Ectodermal cell (in vitro differentiated cells): ENCODE results near the gene EPS8L3. TPM values are rescaled to one million over a fixed set of nuclear protein-coding genes. Genes with fewer than 3 reads are reported as not detected.

Experiments used
- H3K27ac ChIP-seq: 2 replicates; pipeline ENCODE4 v1.7.0; 2013; ENCODE audit warnings: mild to moderate bottlenecking, low read depth, low read length; ENCODE audit not compliant: insufficient read depth, poor library complexity, severe bottlenecking
- H3K27me3 ChIP-seq: 2 replicates; pipeline ENCODE4 v1.7.0; 2013; ENCODE audit warnings: mild to moderate bottlenecking, low read length; ENCODE audit not compliant: insufficient read depth, control insufficient read depth, poor library complexity, severe bottlenecking
- H3K36me3 ChIP-seq: one replicate; pipeline ENCODE4 v1.7.0; 2013; ENCODE audit warnings: low read length; ENCODE audit not compliant: control insufficient read depth, insufficient read depth
- H3K4me1 ChIP-seq: one replicate; pipeline ENCODE4 v1.7.0; 2013; ENCODE audit warnings: low read length; ENCODE audit not compliant: control insufficient read depth, insufficient read depth
- H3K4me3 ChIP-seq: 2 replicates; pipeline ENCODE4 v1.7.0; 2013; ENCODE audit warnings: low read depth, low read length, control low read depth; ENCODE audit not compliant: insufficient read depth
- H3K9me3 ChIP-seq: 2 replicates; pipeline ENCODE4 v1.7.0; 2013; ENCODE audit warnings: mild to moderate bottlenecking, low read length, moderate library complexity; ENCODE audit not compliant: control insufficient read depth
- WGBS, 2 experiments: methylation state at CpG; one replicate each; pipeline ENCODE4 v1.1.7; 2013; ENCODE audit warnings: missing lambda C conversion rate in 2 of 2; 5-methylcytosine and 5-hydroxymethylcytosine counted together
- polyA plus RNA-seq, 4 experiments: library from polyadenylated mRNA; stranded (reverse); fragments of 50-300 nt; gene quantifications; one replicate each; pipeline ENCODE4 v1.2.3, GENCODE V29; 2013

EPS8L3 gene
- not detected for polyA plus RNA-seq (2013, experiment 1 of 4)
- polyA plus RNA-seq (2013, experiment 2 of 4), result not detected
- polyA plus RNA-seq (2013, experiment 3 of 4), result not detected
- not detected for polyA plus RNA-seq (2013, experiment 4 of 4)

- H3K9me3 ChIP-seq, result no peaks in the 10 kb centered on the region
- 93 to 95% methylated on average over 11 of the region's 11 CpGs for WGBS, 2 experiments
- H3K4me1 ChIP-seq, result no peaks in the 10 kb centered on the region
- no peaks in the 10 kb centered on the region for H3K27me3 ChIP-seq
- H3K4me3 ChIP-seq, result no peak within 1 kb of the TSS
- H3K36me3 ChIP-seq, result no peaks in the 10 kb centered on the region
- no peak within 1 kb of the TSS for H3K27ac ChIP-seq
Measured at GRCh38 chr1:109763646-109764415, at the start of gene EPS8L3. Gene EPS8L3 (minus strand): TSS chr1:109763923. CDS start chr1:109761749, 2,174 bp downstream.

- H3K4me1 ChIP-seq, result no peaks in the 10 kb centered on the region
- H3K4me3 ChIP-seq, result no peak overlapping the region
- 89% methylated on average over 1 of the region's 1 CpG for whole genome bisulfite sequencing, 2 experiments
- no peaks in the 10 kb centered on the region for H3K9me3 ChIP-seq
- no peaks in the 10 kb centered on the region for H3K27me3 ChIP-seq
- no peak overlapping the region for H3K27ac ChIP-seq
- no peaks in the 10 kb centered on the region for H3K36me3 ChIP-seq
Measured at GRCh38 chr1:109812691-109813393, 49.1 kb upstream of the EPS8L3 start.

- Histone ChIP-seq H3K27ac (no peak overlapping the region), H3K27me3 (no peaks in the 10 kb centered on the region), H3K4me3 (no peak overlapping the region), H3K4me1 (no peaks in the 10 kb centered on the region), H3K36me3 (no peaks in the 10 kb centered on the region), H3K9me3 (no peaks in the 10 kb centered on the region)
- 92 to 94% methylated on average over 6 of the region's 6 CpGs for WGBS, 2 experiments
Measured at GRCh38 chr1:109808703-109809102, 45.0 kb upstream of the EPS8L3 start.

GRCh38 chr1:109807822-109808680, 44.3 kb upstream of the EPS8L3 start:
- Histone ChIP-seq H3K9me3 (no peaks in the 10 kb centered on the region), H3K27me3 (no peaks in the 10 kb centered on the region), H3K36me3 (no peaks in the 10 kb centered on the region), H3K4me1 (no peaks in the 10 kb centered on the region), H3K27ac (no peak overlapping the region), H3K4me3 (no peak overlapping the region)
- 94 to 95% methylated on average over 6 of the region's 6 CpGs for WGBS, 2 experiments

GRCh38 chr1:109807402-109807801, 43.7 kb upstream of the EPS8L3 start:
- no peak overlapping the region for H3K4me3 ChIP-seq
- no peaks in the 10 kb centered on the region for H3K9me3 ChIP-seq
- no peak overlapping the region for H3K27ac ChIP-seq
- H3K27me3 ChIP-seq, result no peaks in the 10 kb centered on the region
- no peaks in the 10 kb centered on the region for H3K36me3 ChIP-seq
- H3K4me1 ChIP-seq, result no peaks in the 10 kb centered on the region
- whole genome bisulfite sequencing, 2 experiments, result 91 to 92% methylated on average over 9 of the region's 9 CpGs

- Histone ChIP-seq H3K27ac (no peak overlapping the region), H3K4me1 (no peaks in the 10 kb centered on the region), H3K27me3 (no peaks in the 10 kb centered on the region), H3K36me3 (no peaks in the 10 kb centered on the region), H3K9me3 (no peaks in the 10 kb centered on the region), H3K4me3 (no peak overlapping the region)
- WGBS, 2 experiments, result 93 to 94% methylated on average over 6 of the region's 6 CpGs
Measured at GRCh38 chr1:109806733-109807400, 43.1 kb upstream of the EPS8L3 start.

- Histone ChIP-seq H3K27me3 (no peaks in the 10 kb centered on the region), H3K4me3 (no peak overlapping the region), H3K27ac (no peak overlapping the region), H3K36me3 (no peaks in the 10 kb centered on the region), H3K4me1 (no peaks in the 10 kb centered on the region), H3K9me3 (no peaks in the 10 kb centered on the region)
- WGBS, 2 experiments, result 88 to 92% methylated on average over 6 to 7 of the region's 8 CpGs
Measured at GRCh38 chr1:109805486-109806165, 41.9 kb upstream of the EPS8L3 start.

GRCh38 chr1:109804660-109805059, 40.9 kb upstream of the EPS8L3 start:
- Histone ChIP-seq H3K27ac (no peak overlapping the region), H3K9me3 (no peaks in the 10 kb centered on the region), H3K27me3 (no peaks in the 10 kb centered on the region), H3K36me3 (no peaks in the 10 kb centered on the region), H3K4me3 (no peak overlapping the region), H3K4me1 (no peaks in the 10 kb centered on the region)
- WGBS, 2 experiments, result 93 to 94% methylated on average over 3 to 4 of the region's 4 CpGs

GRCh38 chr1:109803901-109804331, 40.2 kb upstream of the EPS8L3 start:
- no peak overlapping the region for H3K4me3 ChIP-seq
- WGBS, 2 experiments, result 87 to 89% methylated on average over 10 of the region's 10 CpGs

More at GRCh38 chr1:109803901-109804331, 40.2 kb upstream of the EPS8L3 start:
- Histone ChIP-seq H3K27me3 (no peaks in the 10 kb centered on the region), H3K36me3 (no peaks in the 10 kb centered on the region), H3K9me3 (no peaks in the 10 kb centered on the region), H3K27ac (no peak overlapping the region), H3K4me1 (no peaks in the 10 kb centered on the region)
